NCI-H1092 (cell line): ENCODE measurements around the gene AREG.
"Not testable (repeated sequence)": the region's sequence is repeated elsewhere in the genome, so short reads cannot be mapped to it uniquely, and the experiment has no call there.

Source experiments
- DNase-seq: peaks from one replicate; lab custom pipeline; 2025; lab: John Stamatoyannopoulos, UW

Gene AREG, protein sequence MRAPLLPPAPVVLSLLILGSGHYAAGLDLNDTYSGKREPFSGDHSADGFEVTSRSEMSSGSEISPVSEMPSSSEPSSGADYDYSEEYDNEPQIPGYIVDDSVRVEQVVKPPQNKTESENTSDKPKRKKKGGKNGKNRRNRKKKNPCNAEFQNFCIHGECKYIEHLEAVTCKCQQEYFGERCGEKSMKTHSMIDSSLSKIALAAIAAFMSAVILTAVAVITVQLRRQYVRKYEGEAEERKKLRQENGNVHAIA

DNA sequence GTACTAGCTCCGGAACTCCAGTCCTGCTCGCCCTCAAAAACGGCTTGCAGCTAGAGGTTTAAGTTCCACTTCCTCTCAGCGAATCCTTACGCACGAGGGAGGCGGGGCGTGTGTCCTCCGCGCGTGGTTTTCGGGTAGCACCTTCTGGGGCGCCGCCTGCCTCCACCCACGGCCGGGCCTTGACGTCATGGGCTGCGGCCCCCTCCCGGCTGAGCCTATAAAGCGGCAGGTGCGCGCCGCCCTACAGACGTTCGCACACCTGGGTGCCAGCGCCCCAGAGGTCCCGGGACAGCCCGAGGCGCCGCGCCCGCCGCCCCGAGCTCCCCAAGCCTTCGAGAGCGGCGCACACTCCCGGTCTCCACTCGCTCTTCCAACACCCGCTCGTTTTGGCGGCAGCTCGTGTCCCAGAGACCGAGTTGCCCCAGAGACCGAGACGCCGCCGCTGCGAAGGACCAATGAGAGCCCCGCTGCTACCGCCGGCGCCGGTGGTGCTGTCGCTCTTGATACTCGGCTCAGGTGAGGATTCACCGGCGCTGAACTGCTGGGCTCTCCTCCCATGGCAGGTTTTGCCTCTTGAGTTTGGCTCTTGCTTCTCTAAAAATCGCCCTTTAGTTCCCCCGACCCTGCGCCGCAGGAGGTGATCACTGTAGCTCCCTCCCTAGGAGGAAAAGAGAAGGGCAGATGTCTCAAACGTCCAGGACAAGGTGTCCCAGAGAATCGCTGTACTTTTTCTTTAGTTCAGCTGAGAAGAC lies at the start of gene AREG:
Gene AREG, plus strand, starts transcription at position 246 of the 752 bp plus-strand sequence. Its CDS starts 210 bp downstream, at position 456.
- DNase-seq = peak; percentile 2

DNA sequence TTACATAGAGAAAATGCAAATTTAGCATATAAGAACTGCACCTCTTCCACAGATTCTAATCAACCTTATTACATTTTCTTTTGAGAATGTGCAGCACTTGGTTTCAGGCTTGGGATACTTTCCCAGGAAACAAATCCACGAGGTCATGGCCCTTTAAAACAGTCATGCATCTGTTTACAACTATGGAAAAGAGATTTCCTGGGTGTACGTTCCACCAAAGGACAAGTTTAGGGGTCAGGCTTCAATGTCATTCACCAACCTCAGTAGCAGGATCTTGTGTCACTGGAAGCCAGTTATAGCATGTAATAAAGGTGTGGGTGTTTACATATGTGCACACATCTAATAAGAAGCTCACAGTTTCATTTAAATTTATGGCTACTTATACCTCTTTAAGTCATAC lies 49.3 kb upstream of the AREG start:
- no peak for DNase-seq

DNA sequence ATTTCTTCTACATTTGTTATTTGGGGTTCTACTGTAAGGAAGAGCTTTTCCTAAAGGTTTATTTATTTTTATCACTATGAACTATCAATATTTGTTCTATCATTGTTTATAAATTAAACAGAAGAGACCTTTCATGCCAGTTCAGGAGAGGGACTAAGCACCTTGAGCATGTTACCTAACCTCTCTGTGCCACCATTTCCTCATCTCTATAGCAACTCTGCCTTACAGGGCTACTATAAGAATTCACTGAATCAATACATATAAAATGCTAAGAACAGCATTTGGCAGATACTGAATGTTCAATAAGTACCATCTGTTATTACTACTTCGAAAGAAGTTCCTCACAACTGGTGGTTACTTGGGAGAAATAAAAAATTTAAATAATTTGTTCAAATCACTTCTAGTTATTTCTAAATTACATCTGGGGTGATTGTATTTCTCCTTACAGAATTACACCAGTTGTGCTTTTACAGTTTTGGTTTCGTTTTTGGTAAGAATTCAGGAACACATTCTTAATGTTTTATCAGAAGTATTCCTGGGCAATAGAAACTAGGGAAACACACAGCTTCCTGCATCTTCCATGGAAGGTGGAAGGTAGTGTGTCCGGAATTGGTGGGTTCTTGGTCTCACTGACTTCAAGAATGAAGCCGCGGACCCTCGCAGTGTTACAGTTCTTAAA lies 47.0 kb upstream of the AREG start:
- no peak for DNase-seq

DNA sequence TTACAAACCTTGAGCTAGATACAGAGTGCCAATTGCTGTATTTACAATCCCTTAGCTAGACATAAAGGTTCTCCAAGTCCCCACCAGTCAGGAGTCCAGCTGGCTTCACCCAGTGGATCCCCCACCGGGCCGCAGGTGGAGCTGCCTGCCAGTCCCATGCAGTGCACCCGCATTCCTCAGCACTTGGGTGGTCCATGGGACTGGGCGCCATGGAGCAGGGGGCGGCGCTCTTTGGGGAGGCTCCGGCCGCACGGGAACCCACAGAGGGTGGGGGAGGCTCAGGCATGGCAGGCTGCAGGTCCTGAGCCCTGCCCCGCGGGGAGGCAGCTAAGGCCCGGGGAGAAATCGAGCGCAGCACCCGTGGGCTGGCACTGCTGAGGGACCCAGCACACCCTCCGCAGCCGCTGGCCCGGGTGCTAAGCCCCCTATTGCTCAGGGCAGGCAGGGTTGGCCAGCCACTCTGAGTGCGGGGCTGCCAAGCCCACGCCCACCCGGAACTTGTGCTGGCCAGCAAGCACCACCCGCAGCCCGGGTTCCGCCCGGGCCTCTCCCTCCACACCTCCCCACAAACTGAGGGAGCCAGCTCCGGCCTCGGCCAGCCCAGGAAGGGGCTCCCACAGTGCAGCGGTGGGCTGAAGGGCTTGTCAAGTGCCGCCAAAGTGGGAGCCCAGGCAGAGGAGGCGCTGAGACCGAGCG lies 45.9 kb upstream of the AREG start:
- DNase-seq = not testable (repeated sequence)

DNA sequence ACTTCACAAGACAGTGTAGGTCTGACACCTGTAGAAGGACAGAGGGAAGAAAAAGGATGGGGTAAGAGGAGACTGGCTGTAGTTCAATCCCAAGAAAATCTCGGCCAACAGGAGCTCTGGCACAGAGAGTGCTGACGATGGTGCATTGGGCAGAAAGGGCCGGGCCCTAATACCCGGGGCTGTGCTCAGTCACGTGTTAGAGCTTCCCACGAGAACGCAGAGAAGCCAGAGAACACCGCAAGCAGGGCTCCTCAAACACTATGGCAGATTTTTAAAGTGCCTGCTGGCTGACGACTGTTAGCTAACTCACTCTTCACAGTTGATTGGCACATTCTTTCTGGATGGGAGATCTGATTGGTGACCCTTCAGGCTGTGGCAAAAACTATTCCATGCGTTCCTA lies 44.5 kb upstream of the AREG start:
- DNase-seq = no peak

DNA sequence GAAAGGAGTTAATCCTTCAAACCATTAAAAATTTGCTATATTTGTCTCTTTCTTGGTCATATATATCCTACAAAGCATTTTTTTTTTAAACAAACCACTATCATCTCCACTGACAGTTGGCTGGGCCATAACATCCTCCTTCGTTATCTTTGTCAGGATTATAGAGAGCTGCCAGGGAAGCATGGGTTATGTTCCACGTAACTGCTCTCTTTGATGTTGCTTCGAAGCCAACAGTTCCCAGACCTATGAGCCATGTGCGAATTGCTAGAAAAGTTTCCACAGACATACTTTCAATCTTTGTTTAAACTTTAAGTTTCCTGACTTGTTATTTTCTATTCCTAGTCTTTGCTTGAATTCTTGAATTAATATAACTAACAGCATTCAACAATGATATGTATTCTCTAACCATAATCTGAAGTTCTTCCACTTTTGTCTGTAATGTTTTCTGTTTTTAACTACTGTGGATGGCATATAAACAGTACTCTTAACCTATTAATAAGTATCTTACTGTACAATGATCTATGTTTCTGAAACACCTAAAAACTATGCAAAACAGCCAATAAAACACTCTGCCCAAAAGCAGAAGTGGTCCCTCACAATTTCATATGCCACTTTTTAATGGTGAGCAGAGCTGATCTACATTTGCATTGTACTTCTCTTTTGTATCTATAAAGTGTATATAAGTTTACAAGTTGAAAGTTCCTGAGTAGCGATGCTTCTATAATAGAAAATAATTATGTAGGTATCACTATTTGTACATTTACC lies 42.1 kb upstream of the AREG start:
- no peak for DNase-seq

- no peak for DNase-seq
These were observed 37.0 kb upstream of the AREG start for GRCh38 chr4:74407891-74408290.

DNA sequence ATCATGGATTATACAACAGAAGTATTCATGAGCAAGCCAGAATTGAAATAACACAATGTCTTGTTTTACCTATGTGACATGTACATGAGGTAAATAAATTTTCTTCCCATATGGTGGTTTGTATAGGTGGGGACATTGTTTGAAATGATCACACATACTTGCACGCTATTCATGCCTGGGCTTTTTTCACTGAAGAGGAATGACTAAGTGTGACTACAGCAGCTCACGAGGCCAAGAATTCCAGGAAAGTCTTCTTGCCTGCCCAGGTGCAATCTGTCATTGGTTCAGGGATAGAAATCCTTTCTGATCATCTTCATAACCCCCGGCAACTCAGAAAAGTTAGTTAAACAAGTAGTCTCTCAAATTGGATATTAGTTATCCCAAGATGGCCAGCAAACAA lies 36.3 kb upstream of the AREG start:
- DNase-seq = no peak

GRCh38 chr4:74410272-74410671 lies 34.7 kb upstream of the AREG start:
- no peak for DNase-seq

DNA sequence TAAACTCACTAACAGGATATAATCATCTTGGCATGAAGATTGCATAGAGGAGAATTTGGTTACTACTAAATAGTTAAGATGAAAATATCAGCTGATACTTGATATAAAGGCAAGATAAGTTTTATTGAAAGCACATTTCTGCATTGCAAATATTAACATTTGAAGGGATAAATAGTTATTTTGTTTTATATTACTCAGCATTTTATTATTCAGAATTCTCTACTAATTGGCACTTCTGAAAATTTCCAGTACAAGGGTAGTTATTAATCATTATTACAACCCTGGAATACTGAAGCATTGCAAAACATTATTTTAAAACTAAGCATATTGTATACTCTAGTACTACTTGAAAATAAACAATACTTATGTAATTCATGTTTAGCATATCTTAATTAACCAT lies 32.7 kb upstream of the AREG start:
- no peak for DNase-seq

- DNase-seq = no peak
These were observed 31.7 kb upstream of the AREG start for GRCh38 chr4:74413265-74413664.

DNA sequence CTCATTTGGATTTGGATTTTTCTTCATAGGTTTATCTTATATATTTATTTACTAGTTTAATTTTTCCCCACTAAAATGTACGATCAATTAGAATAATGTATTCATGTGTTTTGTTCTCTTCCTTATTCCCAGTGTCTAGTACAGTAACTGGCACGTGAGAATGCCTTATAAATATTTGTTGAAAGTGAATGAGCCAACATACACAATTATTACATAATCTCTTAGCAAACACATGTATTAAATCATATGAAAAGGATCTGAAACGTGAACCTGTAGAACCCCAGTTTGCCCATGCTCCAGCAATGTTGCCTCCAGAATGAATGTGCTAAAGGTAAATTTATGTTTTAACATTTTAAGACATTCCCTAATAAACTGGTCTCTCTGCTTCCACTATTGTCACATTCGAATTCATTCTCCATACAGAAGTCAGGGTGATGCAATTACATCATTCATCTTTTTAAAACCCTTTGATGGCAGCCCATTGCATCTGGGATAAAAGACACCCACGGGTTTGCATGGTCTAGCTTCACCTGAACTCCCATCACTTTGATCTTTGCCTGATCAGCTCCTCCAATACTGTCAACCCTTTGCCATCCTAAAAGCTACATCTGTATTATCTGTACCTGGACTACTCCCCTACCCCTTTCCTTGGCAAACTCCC lies 30.7 kb upstream of the AREG start:
- DNase-seq = no peak

DNA sequence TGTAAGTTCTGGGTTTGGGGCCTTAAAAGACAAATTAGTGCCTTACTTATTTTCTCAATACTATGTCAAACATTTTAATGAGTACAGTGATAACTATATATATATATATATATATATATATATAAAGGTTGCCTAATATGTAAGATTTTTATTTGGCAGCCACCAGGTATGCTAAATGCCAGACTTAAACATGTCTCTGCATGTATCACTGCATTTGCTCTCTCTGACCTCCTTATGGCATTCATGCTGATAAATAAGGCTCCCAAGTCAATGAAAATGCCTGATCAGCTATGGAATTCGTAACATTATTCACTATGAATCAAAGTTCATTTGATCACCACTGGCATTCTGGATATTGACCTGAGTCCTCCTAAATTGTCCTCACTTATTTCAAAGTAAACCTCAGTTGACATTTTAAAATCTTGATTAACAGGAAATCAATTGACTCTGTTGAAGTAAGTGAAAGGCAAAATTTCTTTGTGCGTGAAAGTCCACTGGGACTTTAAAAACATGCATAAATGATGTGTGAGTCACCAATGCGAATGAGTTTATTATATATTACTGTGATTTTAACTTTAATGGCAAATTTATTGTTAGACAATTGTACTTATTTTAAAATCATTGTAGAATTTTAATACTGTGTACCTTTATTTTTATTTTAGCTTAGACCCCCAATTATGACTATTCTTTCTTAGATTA lies 29.2 kb upstream of the AREG start:
- DNase-seq = no peak

GRCh38 chr4:74418063-74418670 lies 26.8 kb upstream of the AREG start:
- DNase-seq = no peak

- no peak for DNase-seq
These were observed 24.1 kb upstream of the AREG start for GRCh38 chr4:74420863-74421262.

- DNase-seq = no peak
These were observed 21.8 kb upstream of the AREG start for GRCh38 chr4:74423104-74423503.

DNA sequence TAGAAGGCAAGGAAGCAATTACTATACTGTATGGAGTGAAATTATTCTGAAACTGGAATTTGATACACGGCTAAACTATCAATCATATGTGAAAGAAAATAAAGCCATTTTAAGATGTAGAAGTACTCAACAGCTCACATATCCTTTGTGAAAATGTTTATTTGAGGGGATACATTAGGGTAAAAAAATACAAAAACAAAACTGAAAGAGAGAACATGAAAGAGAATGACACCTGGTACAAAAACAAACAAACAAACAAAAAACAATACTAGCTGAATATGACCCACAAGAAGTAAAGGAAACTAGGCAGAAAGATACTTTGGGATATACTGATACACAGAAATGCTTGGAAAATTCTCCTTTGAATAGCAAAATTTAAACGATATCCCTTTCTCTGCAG lies 20.8 kb upstream of the AREG start:
- DNase-seq = no peak

- no peak for DNase-seq
These were observed 18.8 kb upstream of the AREG start for GRCh38 chr4:74426101-74426500.

- DNase-seq = no peak
These were observed 16.7 kb upstream of the AREG start for GRCh38 chr4:74428276-74428675.
